Lower leg skin (tissue), 4 donors: ENCODE results near the gene SCG5. TPM values are rescaled to one million over a fixed set of nuclear protein-coding genes. Genes with fewer than 3 reads are reported as not detected.

Experiments
- DNase-seq, 2 donors: peaks; one replicate each; pipeline ENCODE4 v3.0.0-alpha.2; 2019; ENCODE audit warnings: low spot score in 2 of 2
- H3K4me3 ChIP-seq: fragments of 200-600 bp; sonication (generic); 2 replicates; pipeline ENCODE4 v1.5.1; 2017; ENCODE audit warnings: mild to moderate bottlenecking, low read depth; ENCODE audit not compliant: poor library complexity, severe bottlenecking
- POLR2A ChIP-seq, 2 donors: fragments of 450-650 bp; IDR thresholded peaks; one replicate each; pipeline ENCODE4 v1.6.1; 2016 to 2017; ENCODE audit warnings: antibody characterized with exemption in 2 of 2, mild to moderate bottlenecking in 1 of 2, moderate library complexity in 1 of 2
- WGBS, 2 donors: methylation state at CpG; one replicate each; pipeline ENCODE4 v1.1.5; 2018; 5-methylcytosine and 5-hydroxymethylcytosine counted together
- intact Hi-C: fragments of 100-400 bp; cut with DNase I; formaldehyde crosslinking; loops from one replicate; pipeline ENCODE4 v1.15.0; 2023; ENCODE audit warnings: low total_unique reads
- total RNA-seq, 4 donors: library from RNA; depleted of rRNA; stranded (reverse); fragments of >200 nt; gene quantifications; one replicate each; pipeline ENCODE4 v1.1.0, GENCODE V29; 2016
- TF ChIP-seq, protein P1 (sequence below), 3 donors: fragments of 450-650 bp; IDR thresholded peaks; one replicate each; pipeline ENCODE4 v1.5.1; 2016; ENCODE audit warnings: antibody characterized with exemption in 3 of 3, mild to moderate bottlenecking in 3 of 3, moderate library complexity in 2 of 3

The SCG5 gene
- total RNA-seq, 4 donors from 2014 or later = 0.61 to 1.9 (median 1.1) TPM

DNA sequence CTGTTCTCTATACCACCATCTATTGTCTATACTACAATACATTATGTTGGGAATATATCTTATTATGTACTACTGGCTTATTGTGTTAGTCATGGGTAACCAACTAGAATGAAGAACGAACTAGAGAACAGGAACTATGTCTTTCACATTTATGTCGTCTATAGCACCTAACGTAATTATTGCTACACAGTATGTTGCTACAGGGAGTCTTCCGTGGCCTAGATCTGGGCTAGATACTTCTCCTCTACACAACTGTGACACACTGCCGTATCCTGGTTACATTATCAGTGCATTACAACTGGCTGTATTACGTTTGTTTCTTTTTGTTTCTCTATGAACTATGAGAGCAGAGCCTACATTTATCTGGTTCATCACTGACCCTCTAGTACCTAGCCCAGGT lies 34.0 kb downstream of the SCG5 start:
- WGBS, 2 donors = 48% methylated on average over 6 of the region's 6 CpGs
- no peak overlapping the region for H3K4me3 ChIP-seq
- DNase-seq = no peak
- TF ChIP-seq POLR2A (IDR thresholded peaks at IDR 0.05) = no peak
- TF ChIP-seq, protein P1, sequence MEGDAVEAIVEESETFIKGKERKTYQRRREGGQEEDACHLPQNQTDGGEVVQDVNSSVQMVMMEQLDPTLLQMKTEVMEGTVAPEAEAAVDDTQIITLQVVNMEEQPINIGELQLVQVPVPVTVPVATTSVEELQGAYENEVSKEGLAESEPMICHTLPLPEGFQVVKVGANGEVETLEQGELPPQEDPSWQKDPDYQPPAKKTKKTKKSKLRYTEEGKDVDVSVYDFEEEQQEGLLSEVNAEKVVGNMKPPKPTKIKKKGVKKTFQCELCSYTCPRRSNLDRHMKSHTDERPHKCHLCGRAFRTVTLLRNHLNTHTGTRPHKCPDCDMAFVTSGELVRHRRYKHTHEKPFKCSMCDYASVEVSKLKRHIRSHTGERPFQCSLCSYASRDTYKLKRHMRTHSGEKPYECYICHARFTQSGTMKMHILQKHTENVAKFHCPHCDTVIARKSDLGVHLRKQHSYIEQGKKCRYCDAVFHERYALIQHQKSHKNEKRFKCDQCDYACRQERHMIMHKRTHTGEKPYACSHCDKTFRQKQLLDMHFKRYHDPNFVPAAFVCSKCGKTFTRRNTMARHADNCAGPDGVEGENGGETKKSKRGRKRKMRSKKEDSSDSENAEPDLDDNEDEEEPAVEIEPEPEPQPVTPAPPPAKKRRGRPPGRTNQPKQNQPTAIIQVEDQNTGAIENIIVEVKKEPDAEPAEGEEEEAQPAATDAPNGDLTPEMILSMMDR (IDR thresholded peaks at IDR 0.05) = no peak
- intact Hi-C loops = no loop called here

DNA sequence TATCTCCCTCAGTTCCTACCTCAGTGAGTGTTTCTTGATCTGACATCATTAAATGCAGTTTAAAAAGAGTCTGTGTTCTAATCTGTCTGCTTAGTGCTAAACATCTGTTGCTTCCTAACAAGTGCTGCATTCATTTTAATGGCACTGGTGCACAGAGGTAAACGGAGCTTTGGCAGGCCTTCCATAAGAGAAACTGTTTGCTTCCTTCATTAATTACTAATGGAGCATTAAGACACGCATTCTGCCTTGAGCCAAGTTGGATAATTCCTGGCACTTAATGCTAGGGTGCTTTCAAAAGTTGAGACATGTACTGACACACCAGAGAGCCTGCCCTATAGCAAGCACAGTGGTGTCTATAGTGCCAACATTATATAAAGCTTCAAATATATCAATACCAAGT lies 34.7 kb downstream of the SCG5 start:
- DNase-seq = no peak
- WGBS, 2 donors = 39 to 43% methylated on average over 2 of the region's 2 CpGs
- no peak for TF ChIP-seq POLR2A (IDR thresholded peaks at IDR 0.05)
- TF ChIP-seq, protein P1 (IDR thresholded peaks at IDR 0.05) = no peak
- intact Hi-C loops = no loop called here
- no peak overlapping the region for H3K4me3 ChIP-seq

DNA sequence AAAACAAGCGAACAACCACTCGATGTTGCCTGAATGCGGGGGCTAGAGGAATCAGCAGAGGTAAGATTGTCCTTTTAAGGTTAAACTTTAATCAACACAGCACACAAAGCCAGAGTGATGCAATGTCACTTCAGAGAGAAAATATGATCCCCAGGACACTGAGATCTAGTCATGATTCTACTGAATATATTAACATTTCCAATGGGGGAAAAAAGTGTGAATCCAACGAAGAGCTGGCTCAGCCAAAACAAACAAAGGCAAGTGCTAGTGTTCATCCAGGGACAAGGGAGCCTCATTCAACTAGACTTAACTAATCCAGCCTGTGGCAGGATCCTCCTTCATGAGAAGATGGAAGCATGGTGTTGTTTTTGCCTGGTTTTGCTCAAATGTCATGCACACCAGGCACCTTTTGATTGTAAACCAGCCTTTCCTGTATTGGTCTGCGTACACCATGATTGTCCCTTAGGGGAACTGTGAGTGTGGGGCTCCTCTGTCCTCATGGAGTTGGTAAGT lies 35.8 kb downstream of the SCG5 start:
- intact Hi-C loops = no loop called here
- no peak for TF ChIP-seq POLR2A (IDR thresholded peaks at IDR 0.05)
- WGBS, 2 donors = 67 to 72% methylated on average over 5 of the region's 5 CpGs
- no peak overlapping the region for H3K4me3 ChIP-seq
- peak in 1 of 2 donors; percentile 27 for DNase-seq

DNA sequence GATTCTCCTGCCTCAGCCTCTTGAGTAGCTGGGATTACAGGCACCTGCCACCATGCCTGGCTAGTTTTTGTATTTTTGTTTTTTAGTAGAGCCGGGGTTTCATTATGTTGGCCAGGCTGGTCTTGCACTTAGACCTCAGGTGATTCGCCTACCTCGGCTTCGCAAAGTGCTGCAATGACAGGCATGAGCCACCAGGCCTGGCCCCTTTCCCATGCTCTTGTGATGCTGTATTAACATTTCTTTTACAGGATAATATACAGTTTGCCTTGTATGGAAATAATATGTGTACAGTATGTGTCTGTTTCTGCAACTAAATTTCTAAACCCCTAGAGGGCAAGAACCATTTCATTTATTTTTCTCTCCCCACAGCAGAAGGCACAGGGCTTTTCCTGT lies 37.8 kb downstream of the SCG5 start:
- intact Hi-C loops = no loop called here

GRCh38 chr15:32682569-32682968 lies 41.1 kb downstream of the SCG5 start:
- WGBS, 2 donors = 80 to 87% methylated on average over 3 of the region's 3 CpGs
- DNase-seq = no peak

More for the DNA sequence above, 37.8 kb downstream of the SCG5 start:
- no peak overlapping the region for H3K4me3 ChIP-seq
- TF ChIP-seq POLR2A (IDR thresholded peaks at IDR 0.05) = no peak
- TF ChIP-seq, protein P1 (IDR thresholded peaks at IDR 0.05) = no peak
- WGBS, 2 donors = 72 to 74% methylated on average over 4 of the region's 4 CpGs
- DNase-seq = no peak

DNA sequence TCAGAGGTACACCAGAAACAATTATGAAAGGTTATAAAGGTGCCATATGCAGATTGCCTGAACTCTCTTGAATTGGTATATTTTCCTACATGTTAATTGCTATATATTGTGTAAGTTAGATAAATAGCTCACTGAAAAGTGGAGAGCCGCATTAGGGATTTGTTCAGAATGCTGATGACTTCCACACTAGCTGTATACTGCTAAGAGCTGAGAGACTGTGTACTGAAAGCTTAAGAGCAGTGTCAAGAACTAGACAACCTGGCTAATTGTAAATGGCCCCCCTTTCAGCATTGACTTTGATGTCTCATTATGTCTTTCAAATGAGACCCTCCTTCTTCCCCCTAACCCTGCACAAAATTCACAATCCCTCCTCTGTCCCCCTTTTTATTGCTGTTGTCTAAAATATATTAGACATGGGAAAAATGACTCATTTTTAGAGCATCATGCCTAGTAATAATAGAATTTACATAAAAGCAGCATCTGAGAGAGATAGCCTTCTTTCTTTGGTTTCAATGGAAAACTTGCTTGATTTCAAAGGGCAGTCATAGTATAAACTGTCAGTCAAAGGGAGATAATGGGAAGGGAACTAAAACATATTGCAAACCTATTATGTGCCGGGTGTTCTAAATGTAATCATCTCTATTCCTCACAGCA lies 41.6 kb downstream of the SCG5 start:
- DNase-seq = no peak
- intact Hi-C loops = no loop called here
- TF ChIP-seq, protein P1 (IDR thresholded peaks at IDR 0.05) = no peak
- no peak for TF ChIP-seq POLR2A (IDR thresholded peaks at IDR 0.05)
- H3K4me3 ChIP-seq = no peak overlapping the region
- WGBS, 2 donors = 88 to 93% methylated on average over 2 of the region's 2 CpGs

More at GRCh38 chr15:32682569-32682968, 41.1 kb downstream of the SCG5 start:
- no peak for TF ChIP-seq POLR2A (IDR thresholded peaks at IDR 0.05)
- TF ChIP-seq, protein P1 (IDR thresholded peaks at IDR 0.05) = no peak
- intact Hi-C loops = no loop called here
- H3K4me3 ChIP-seq = no peak overlapping the region
